Measurements from ENCODE around the gene TFAP2B. TPM values are rescaled to one million over a fixed set of nuclear protein-coding genes. Genes with fewer than 3 reads are reported as not detected.

TFAP2B gene
- total RNA-seq, 1 experiment from 2014 or later: not detected

Other genes with a start within 250 kb of the TFAP2B start
- not detected in 2 replicates for gene TFAP2D, start 105.3 kb upstream of the TFAP2B start, total RNA-seq (2014; rRNA removed; shearing (Covaris generic))

All from HT-29 (cell line).